Endothelial cell of umbilical vein (primary cell): ENCODE data around the gene TPBG. TPM values are rescaled to one million over a fixed set of nuclear protein-coding genes. Genes with fewer than 3 reads are reported as not detected.

Experiments used
- BruUV-seq: library from RNA; stranded (reverse); fragments of 400-500 nt; replicated peaks from 2 replicates; lab custom pipeline; 2021; lab: Mats Ljungman, UMichigan
- CTCF ChIA-PET: fragments of 300-600, 350-600 bp; sonication (Branson Sonifier 250); formaldehyde crosslinking; loops from one replicate; lab custom pipeline; 2021; ENCODE audit warnings: antibody characterized with exemption, inconsistent platforms; lab: Charles Lee
- POLR2A ChIA-PET: fragments of 300-600, 350-600 bp; sonication (Branson Sonifier 250); formaldehyde crosslinking; loops from one replicate; lab custom pipeline; 2021; ENCODE audit warnings: antibody characterized with exemption, inconsistent platforms; lab: Charles Lee
- DNase-seq: peaks from one replicate; pipeline ENCODE4 v3.0.0-alpha.2; 2011; ENCODE audit warnings: low read depth, low spot score
- FAIRE-seq: peaks from 2 replicates; lab custom pipeline; 2011; peaks lifted over from hg19 to GRCh38; lab: Jason Lieb, UNC
- H2AFZ ChIP-seq: 2 replicates; pipeline ENCODE4 v1.6.0; 2012; ENCODE audit warnings: low read depth, low read length, control low read depth, inconsistent platforms
- H3K27ac ChIP-seq: 2 replicates; pipeline ENCODE4 v1.5.1; 2011; ENCODE audit warnings: low read depth, mild to moderate bottlenecking, control low read depth, low read length, moderate library complexity; ENCODE audit not compliant: insufficient read depth
- H3K27me3 ChIP-seq, 2 experiments: 2 replicates each; pipeline versions ENCODE4 v1.6.0 to v1.6.1; 2011; ENCODE audit warnings: low read length in 2 of 2, mixed read lengths in 1 of 2; ENCODE audit not compliant: control insufficient read depth in 2 of 2, insufficient read depth in 2 of 2
- H3K36me3 ChIP-seq, 2 experiments: 2 replicates in 1 of 2; 3 replicates in 1 of 2; pipeline ENCODE4 v1.5.1; 2011; ENCODE audit warnings: low read length in 2 of 2, mild to moderate bottlenecking in 1 of 2, moderate library complexity in 1 of 2; ENCODE audit not compliant: control insufficient read depth in 2 of 2, insufficient read depth in 2 of 2; ENCODE audit errors: extremely low read depth in 1 of 2
- H3K4me1 ChIP-seq: 3 replicates; pipeline ENCODE4 v1.5.1; 2011; ENCODE audit warnings: mild to moderate bottlenecking, low read length; ENCODE audit not compliant: control insufficient read depth, insufficient read depth; ENCODE audit errors: extremely low read depth
- H3K4me2 ChIP-seq: 2 replicates; pipeline ENCODE4 v1.6.1; 2011; ENCODE audit warnings: low read length, control low read depth, mixed read lengths; ENCODE audit not compliant: insufficient read depth
- H3K4me3 ChIP-seq, 3 experiments: fragments of 200-600 bp in 1 of 3; sonication (generic), shearing (Covaris generic) in 1 of 3; replicated peaks in 1 of 3; 2 replicates each; pipeline ENCODE4 v1.5.1; 2011 to 2016; ENCODE audit warnings: control low read depth in 3 of 3, low read length in 3 of 3, mild to moderate bottlenecking in 2 of 3, inconsistent platforms in 1 of 3, low read depth in 1 of 3, moderate library complexity in 1 of 3; ENCODE audit not compliant: insufficient read depth in 1 of 3
- H3K79me2 ChIP-seq: 2 replicates; pipeline ENCODE4 v1.6.0; 2012; ENCODE audit warnings: low read length, inconsistent platforms; ENCODE audit not compliant: control insufficient read depth, insufficient read depth
- H3K9ac ChIP-seq: replicated peaks from 2 replicates; pipeline ENCODE3; 2011; ENCODE audit warnings: low read length, control low read depth; ENCODE audit not compliant: insufficient read depth; ENCODE audit errors: extremely low read depth
- H3K9me1 ChIP-seq: replicated peaks from 3 replicates; pipeline ENCODE4 v1.6.0; 2011; ENCODE audit warnings: mild to moderate bottlenecking, low read length; ENCODE audit not compliant: control insufficient read depth, insufficient read depth; ENCODE audit errors: extremely low read depth
- H3K9me3 ChIP-seq: replicated peaks from 2 replicates; pipeline ENCODE4 v1.5.1; 2012; ENCODE audit warnings: low read length, inconsistent platforms; ENCODE audit not compliant: control insufficient read depth, insufficient read depth
- H4K20me1 ChIP-seq: replicated peaks from 2 replicates; pipeline ENCODE3; 2011; ENCODE audit warnings: mild to moderate bottlenecking, low read length; ENCODE audit not compliant: control insufficient read depth, insufficient read depth; ENCODE audit errors: extremely low read depth
- EZH2 ChIP-seq: IDR thresholded peaks from 2 replicates; pipeline ENCODE4 v1.6.1; 2012; ENCODE audit warnings: borderline replicate concordance, low read depth, mild to moderate bottlenecking, moderate library complexity, low read length, inconsistent platforms; ENCODE audit not compliant: severe bottlenecking
- FOS ChIP-seq: IDR thresholded peaks from 2 replicates; pipeline ENCODE4 v1.6.1; 2011; ENCODE audit warnings: mild to moderate bottlenecking, low read length, moderate library complexity, borderline replicate concordance; ENCODE audit not compliant: insufficient read depth
- GATA2 ChIP-seq: IDR thresholded peaks from 2 replicates; pipeline ENCODE4 v1.7.0; 2011; ENCODE audit warnings: low read depth, mild to moderate bottlenecking, moderate library complexity, mixed read lengths, low read length; ENCODE audit not compliant: insufficient read length, insufficient read depth
- JUN ChIP-seq: IDR thresholded peaks from 2 replicates; pipeline ENCODE4 v1.6.1; 2011; ENCODE audit warnings: borderline replicate concordance, low read depth; ENCODE audit not compliant: insufficient read length, insufficient read depth
- MYC ChIP-seq: IDR thresholded peaks from one replicate; pipeline ENCODE4 v1.6.1; 2011; ENCODE audit warnings: mild to moderate bottlenecking, low read depth, low read length
- POLR2A ChIP-seq: IDR thresholded peaks from 2 replicates; pipeline ENCODE4 v1.6.1; 2012; ENCODE audit warnings: low read depth, mild to moderate bottlenecking, control low read depth, low read length
- POLR2AphosphoS5 ChIP-seq: IDR thresholded peaks from 2 replicates; pipeline ENCODE4 v1.6.1; 2012; ENCODE audit warnings: low read depth, mild to moderate bottlenecking, control low read depth, low read length, moderate library complexity; ENCODE audit not compliant: insufficient read depth
- dilution Hi-C: fragments of 300-500 bp; cut with MboI; formaldehyde crosslinking; loops from one replicate; pipeline ENCODE4 v1.15.0; 2019; ENCODE audit warnings: low sequenced_read_pairs; ENCODE audit not compliant: extremely low pct_ligation_motif_present
- intact Hi-C: fragments of 100-400 bp; cut with micrococcal nuclease; formaldehyde crosslinking; loops from one replicate; pipeline ENCODE4 v1.10.0; 2022
- polyA plus RNA-seq, 4 experiments: library from polyadenylated mRNA; depleted of rRNA in 3 of 4; stranded (reverse) in 3 of 4; unstranded in 1 of 4; fragments of >200 nt; gene quantifications; 2 replicates each; pipeline versions ENCODE4 v1.2.1 to v1.2.3, GENCODE V29; 2011 to 2012; ENCODE audit warnings: missing spikeins in 1 of 4
- total RNA-seq: library from RNA; stranded (reverse); gene quantifications from 2 replicates; pipeline ENCODE4 v1.2.3, GENCODE V29; 2021
- TF ChIP-seq, protein P1 (sequence below): IDR thresholded peaks from 2 replicates; pipeline ENCODE4 v1.6.1; 2011; ENCODE audit not compliant: insufficient read depth, insufficient read length
- TF ChIP-seq, protein P2 (sequence below), 2 donors: IDR thresholded peaks; 1 replicate in 1 of 2; 2 replicates in 1 of 2; pipeline ENCODE4 v1.5.1; 2011; ENCODE audit warnings: low read length in 2 of 2, mild to moderate bottlenecking in 2 of 2, moderate library complexity in 2 of 2, control low read depth in 1 of 2, inconsistent platforms in 1 of 2, low read depth in 1 of 2; ENCODE audit not compliant: insufficient read depth in 1 of 2; ENCODE audit errors: extremely low read depth in 1 of 2

The TPBG gene
- total and polyA plus RNA-seq, 2 donors (not counting 3 experiments of a cell fraction or from before 2014, with no cell fraction given), result 7.5 to 9.0 TPM

DNA sequence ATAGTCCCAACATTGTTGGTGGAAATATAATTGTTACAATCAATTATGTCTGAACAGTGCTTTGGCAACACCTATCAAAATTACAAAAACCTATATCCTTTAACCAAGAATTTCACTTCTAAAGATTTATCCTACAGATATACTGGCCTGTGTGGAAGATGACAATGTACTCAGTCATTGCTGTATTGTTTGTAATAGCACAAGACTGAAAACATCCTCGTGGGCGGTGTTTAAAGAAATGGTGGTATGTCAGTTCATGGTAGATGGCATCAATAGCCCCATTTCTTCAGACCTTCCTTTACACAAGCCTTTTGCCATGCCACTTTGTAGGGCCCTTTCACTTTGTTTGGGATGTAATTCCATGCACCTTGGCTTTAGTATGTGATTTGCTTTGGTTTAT is 9.8 kb upstream of the TPBG start:
- no peak for TF ChIP-seq MYC
- TF ChIP-seq, protein P1, sequence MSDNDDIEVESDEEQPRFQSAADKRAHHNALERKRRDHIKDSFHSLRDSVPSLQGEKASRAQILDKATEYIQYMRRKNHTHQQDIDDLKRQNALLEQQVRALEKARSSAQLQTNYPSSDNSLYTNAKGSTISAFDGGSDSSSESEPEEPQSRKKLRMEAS, result no peak
- no peak for TF ChIP-seq POLR2AphosphoS5
- TF ChIP-seq EZH2, result no peak
- TF ChIP-seq JUN, result no peak
- TF ChIP-seq FOS, result no peak
- TF ChIP-seq, protein P2, sequence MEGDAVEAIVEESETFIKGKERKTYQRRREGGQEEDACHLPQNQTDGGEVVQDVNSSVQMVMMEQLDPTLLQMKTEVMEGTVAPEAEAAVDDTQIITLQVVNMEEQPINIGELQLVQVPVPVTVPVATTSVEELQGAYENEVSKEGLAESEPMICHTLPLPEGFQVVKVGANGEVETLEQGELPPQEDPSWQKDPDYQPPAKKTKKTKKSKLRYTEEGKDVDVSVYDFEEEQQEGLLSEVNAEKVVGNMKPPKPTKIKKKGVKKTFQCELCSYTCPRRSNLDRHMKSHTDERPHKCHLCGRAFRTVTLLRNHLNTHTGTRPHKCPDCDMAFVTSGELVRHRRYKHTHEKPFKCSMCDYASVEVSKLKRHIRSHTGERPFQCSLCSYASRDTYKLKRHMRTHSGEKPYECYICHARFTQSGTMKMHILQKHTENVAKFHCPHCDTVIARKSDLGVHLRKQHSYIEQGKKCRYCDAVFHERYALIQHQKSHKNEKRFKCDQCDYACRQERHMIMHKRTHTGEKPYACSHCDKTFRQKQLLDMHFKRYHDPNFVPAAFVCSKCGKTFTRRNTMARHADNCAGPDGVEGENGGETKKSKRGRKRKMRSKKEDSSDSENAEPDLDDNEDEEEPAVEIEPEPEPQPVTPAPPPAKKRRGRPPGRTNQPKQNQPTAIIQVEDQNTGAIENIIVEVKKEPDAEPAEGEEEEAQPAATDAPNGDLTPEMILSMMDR (IDR thresholded peaks at IDR 0.05; ENCODE audit: extremely low read depth in 1 of 2, insufficient read depth in 1 of 2, low read depth in 1 of 2, low read length in 2 of 2), result no peak
- TF ChIP-seq GATA2, result no peak
- no peak for TF ChIP-seq POLR2A
- H3K36me3 ChIP-seq, result no peaks in the 10 kb centered on the region
- H3K9me3 ChIP-seq, result no peaks in the 10 kb centered on the region
- H3K27me3 ChIP-seq, result peaks cover 3 to 5% of the 10 kb centered on the region in 2 experiments
- no peaks in the 10 kb centered on the region for H3K4me1 ChIP-seq
- ChIA-PET CTCF (no interaction called here), POLR2A (no interaction called here)
- H3K27ac ChIP-seq, result no peak overlapping the region
- dilution Hi-C loops (no loop called here), intact Hi-C loops (no loop called here)
- DNase-seq (no peak), FAIRE-seq (no peak)
- no peaks in the 10 kb centered on the region for H4K20me1 ChIP-seq
- H3K9me1 ChIP-seq, result no peaks in the 10 kb centered on the region
- no peak overlapping the region for H3K9ac ChIP-seq
- H2AFZ ChIP-seq, result no peak overlapping the region
- BruUV-seq, result no TSS peak
- H3K4me2 ChIP-seq, result no peak overlapping the region
- H3K4me3 ChIP-seq, result no peak overlapping the region
- H3K79me2 ChIP-seq, result no peaks in the 10 kb centered on the region
